HS-27A (cell line): Measurements from ENCODE around the gene FGGY.
"Not testable (repeated sequence)": the region's sequence is repeated elsewhere in the genome, so short reads cannot be mapped to it uniquely, and the experiment has no call there.

Source experiments
- DNase-seq: peaks from one replicate; pipeline ENCODE4 v3.0.0-alpha.2; 2012; ENCODE audit warnings: low read depth, missing footprints

The FGGY gene

DNA sequence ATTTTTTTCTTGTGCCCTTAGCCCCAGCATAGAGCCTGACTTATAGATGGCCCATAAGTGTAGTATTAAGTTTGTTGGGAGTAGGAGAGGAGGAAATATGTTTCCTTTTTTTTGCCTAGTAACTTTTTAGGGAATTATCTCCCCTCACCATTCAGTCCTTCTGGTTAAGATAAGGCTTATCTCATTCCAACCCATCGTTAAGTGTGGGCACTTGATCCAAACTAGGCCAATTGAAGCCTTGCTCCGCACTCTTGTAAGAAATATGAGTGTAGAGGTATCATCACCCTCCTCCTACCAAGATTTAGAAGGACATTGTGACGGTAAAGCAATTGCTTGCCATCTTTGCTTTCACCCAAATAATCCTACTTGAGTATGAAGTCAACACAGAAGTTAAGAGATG, 8.8 kb upstream of the FGGY start:
- no peak for DNase-seq

DNA sequence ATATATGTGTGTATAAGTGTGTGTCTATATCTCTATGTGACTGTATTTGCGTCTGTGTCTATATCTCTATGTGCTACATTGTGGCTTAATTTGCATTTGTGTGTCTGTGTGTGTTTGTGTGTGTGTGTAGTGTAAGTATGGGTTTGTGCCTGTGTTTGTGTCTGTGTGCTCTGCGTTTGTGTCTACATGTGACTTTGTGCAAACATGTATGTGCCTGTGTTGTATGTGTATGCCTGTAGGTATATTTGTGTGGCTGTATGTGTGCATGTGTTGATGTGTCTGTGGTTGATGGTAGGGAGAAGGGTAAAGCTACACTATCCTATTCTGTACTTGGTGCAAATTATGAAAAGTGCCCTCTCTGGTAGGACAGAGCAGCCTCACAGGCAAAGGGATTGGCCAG, 7.3 kb upstream of the FGGY start:
- DNase-seq = no peak

DNA sequence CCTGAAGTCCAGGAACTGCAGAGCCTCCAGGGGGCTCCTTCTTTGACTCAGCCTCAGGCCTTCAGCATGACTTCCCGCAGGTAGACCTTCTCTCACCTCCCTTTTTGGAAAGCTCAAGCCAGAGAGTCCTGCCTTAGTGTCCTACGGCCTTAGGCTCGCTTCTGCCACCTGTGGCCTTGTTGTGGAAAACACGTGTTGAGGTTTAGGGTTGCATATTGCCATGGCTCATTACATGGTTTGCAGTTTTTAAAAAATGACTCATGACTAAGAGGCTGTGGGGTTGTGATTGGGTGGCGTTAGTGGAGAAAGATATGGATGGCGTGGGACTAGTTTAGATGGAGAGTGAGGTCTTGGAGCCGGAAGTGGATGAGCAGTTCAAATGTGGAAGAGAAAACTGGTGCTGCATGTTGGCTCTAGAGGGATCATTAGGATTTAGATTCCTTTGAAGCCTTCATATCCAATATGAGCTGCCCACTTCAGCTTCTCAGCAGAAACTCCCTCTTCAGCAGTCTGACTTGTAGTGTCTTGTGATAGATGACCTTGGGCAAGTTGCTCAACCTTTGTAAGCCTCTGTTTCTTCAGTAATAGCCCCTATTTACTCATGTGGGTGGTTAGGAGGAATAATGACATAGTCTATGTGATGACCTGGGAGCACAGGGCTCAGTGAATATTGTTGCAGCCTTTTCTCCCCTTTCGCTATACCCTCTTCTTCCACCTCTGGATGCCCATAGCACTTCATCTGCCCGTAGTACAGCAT, 6.5 kb upstream of the FGGY start:
- DNase-seq = no peak

- DNase-seq = no peak
Observed at GRCh38 chr1:59291561-59291960, 5.3 kb upstream of the FGGY start.

DNA sequence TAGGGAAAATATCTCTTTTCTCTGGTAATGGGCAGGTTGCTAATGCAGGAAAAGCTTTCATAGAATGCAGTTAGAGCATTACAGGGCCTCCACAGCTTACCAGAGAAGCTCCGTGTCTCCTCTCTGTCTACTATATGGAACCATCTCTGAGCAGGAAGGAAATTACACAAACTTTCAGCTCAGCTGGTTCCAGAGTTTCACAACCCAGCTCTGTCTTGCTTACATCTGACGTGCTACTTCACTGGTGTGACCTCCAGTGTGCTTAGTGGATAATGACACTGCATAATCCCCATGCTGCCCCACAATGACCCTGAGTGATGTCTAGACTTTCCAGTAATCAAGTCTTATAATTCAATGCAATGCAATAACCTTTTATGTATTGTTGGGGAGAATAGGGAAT, 4.3 kb upstream of the FGGY start:
- no peak for DNase-seq

DNA sequence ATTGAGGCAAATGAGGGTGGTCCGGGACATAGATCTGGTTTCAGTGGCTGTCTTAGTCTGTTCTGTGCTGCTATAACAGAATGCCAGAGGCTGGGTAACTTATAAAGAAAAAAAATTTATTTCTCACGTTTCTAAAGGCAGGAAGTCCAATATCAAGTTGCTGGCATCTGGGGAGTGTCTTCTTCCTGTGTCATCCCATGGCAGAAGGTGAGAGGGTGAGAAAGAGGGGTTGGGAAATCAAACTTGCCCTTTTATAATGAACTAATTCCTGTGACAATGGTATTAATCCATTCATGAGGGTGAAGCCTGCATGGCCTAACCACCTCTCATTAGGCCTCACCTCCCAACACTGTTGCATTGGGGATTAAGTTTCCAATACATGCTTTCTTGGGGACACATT, 3.7 kb upstream of the FGGY start:
- DNase-seq = no peak

GRCh38 chr1:59293849-59294248, 3.0 kb upstream of the FGGY start:
- DNase-seq = no peak

GRCh38 chr1:59294423-59294822, 2.5 kb upstream of the FGGY start:
- DNase-seq = no peak

DNA sequence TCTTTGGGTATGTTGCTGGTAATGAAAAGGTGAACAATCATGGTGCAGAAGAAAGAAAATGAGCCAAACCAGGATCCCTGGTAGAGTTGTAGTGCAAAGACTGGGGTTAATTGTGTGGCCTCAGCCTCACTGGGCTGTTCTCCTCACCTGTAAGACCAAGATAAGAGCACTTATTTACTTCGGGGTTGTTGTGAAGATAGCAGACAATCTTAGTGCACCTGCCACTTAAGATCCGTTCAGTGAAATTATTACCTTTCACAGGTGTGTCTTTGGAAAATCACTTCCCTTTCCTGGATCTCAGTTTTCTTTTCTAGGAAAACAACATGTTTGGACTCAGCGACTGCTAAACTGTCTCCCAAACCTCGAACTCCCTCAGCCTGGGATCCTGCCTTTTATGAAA, 1.3 kb upstream of the FGGY start:
- DNase-seq = no peak

GRCh38 chr1:59298026-59298583, 1.2 kb downstream of the FGGY start:
- no peak for DNase-seq

DNA sequence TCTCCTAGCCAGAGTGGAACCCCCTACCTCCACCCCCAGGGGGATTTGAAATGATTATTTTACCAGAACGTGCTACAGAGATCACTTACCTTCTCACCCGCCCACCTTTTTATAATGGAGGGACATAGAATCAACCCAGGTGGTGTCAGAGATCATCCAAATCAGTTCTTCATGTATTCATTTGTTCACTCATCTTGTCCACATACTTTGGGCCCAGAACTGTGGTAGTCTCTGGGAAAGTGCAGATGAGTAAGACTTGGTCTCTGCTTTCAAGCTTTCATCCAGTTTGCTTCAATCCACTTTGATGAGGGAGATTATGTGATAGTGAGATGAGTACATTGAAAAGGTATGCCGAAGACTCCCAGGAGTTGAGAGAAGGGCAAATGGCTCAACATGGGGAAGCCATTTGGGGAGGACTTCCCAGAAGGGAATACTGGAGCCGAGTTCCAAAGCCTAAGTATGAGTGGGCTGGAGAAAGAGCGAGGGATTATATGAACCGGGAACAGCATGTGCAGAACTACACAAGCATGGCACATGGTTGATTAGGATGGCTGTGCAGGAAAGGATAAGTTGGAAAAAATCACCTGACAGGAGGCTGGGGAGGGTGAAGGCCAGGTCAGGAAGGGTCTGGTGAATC, 1.9 kb downstream of the FGGY start:
- DNase-seq = no peak

DNA sequence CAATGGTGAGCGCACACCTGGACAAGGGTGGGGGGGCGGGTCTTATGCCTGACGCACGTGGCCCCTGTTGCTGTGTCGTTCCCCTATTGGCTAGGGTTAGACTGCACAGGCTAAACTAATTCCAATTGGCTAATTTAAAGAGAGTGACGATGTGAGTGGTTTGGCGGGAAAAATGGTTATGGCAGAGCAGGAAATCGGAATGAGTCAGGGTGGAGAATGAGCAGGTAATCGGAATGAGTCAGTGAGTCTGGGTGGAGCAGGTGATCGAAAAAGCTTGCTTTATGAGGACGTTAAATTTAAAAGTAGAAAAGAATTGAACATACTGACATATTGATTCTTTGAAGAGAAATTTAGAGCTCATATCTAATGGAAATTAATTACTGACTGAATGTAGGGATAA, 2.8 kb downstream of the FGGY start:
- not testable (repeated sequence) for DNase-seq

GRCh38 chr1:59302297-59302696, 5.4 kb downstream of the FGGY start:
- no peak for DNase-seq

- DNase-seq = no peak
Observed at GRCh38 chr1:59302871-59303270, 6.0 kb downstream of the FGGY start.

DNA sequence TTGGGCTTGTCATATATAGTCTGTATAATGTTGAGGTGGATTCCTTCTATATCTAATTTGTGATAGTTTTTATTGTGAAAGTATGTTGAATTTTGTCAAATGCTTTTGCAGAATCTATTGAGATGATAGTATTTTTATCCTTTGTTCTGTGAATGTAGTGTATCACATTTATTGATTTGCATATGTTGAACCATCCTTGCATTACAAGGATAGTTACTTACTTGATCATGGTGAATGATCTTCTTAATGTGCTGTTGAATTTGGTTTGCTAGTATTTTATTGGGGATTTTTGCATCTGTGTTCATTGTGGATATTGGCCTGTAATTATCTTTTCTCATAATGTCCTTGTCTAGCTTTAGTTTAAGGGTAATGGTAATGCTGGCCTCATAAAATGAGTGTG, 8.3 kb downstream of the FGGY start:
- DNase-seq = no peak

GRCh38 chr1:59307591-59307990, 10.7 kb downstream of the FGGY start:
- no peak for DNase-seq

DNA sequence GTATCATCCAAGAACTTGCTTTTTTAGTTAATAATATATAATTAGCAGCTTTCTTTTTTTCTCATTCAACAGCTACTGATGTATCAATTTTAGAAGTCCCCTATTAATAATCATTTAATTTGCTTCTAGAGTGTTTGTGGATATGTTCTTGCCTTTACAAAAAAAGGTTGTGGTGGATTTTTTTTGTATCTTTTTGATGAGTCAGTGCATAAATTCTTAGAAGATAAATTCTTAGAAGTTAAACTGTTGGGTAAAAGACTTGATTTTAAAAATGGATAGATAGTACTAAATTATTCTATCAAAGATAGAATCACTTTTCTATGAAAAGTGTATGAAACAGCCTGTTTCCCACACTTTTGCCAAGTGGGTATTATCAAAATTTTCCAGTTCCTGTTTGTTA, 11.9 kb downstream of the FGGY start:
- no peak for DNase-seq

DNA sequence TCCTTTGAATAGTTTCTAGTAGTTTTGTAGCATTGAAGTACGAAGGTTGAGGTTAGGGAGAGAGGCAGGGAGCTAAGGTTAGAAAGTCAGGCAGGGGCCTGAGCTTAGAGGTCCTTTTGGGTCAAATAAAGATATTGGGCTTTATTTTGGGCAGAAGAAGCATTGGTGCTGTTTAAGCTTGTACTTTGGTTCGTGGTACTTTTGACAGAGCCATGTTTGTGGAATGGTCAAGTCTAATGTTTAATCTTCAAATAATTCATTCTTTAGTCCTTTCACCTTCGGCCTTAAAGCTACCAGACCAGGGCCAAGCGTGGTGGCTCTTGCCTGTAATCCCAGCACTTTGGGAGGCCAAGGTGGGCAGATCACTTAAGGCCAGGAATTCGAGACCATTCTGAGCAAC, 12.5 kb downstream of the FGGY start:
- no peak for DNase-seq

DNA sequence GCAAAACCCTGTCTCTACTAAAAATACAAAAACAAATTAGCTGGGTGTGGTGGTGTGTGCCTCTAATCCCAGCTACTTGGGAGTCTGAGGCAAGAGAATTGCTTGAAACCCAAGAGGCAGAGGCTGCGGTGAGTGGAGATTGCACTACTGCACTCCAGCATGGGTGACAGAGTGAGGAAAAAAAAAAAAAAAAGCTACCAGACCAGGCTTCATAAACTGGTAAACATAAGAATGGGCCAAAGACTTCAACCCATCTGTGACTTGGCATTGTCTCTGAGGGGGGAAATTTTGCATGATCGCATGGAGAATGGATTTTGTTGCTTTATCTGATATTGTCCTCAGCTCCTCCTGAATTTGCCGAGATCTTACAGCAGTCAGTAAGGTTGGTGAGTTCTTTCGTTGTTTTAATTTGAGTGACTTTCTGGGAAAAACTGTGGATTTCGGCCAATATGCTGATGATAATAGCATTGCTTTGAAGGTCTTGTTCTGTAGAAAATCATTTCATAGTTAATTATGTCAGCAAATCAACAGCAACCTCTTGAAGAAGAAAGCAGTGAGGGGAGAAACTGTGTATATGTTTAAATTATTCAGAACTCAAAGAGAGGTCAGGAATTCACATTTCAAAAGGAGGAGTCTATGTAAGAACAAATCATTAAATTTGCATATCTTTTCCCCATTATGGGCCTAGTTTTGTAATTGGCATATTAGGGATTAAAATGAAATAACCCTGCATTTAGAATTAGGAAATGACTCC, 13.1 kb downstream of the FGGY start:
- no peak for DNase-seq

DNA sequence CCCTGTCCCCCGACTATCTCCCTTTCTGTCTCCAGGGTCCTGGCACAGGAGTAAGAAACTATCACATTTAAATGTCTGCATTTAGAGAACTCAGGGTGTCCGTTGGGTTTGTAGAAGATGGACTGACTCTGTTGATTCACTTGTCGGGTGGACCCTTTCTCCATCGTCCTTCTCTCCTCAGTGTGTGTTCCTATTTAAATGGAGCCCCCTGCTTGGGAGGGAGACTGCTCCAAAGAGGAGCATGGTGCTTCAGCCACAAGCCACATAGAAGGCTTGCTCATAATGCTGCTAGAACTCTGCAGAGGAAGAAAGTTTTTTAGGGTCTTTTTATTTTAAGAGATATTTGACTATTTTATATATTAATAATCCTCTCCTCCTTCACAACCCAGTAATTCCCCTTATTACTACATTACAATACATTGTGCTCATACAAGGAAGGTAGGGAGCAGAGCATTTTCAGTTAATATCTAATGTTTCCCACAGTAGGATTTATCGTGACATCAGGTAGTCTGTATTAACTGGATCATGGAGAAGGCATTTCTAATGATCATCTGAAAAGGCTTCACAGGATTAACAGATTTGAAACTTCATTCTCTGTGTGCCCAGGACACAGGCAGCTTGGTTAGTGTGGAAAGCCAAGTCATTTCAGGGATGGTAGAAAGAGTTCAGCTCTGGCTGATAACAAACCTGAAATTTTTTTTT, 13.8 kb downstream of the FGGY start:
- no peak for DNase-seq

- DNase-seq = no peak
Observed at GRCh38 chr1:59314776-59315528, 18.1 kb downstream of the FGGY start.
